GM18499 (cell line): ENCODE results near the gene RNF157.

Source experiments
- ATAC-seq: cut with Tn5 transposase; IDR thresholded peaks from one replicate; pipeline ENCODE4 v1.9.1; 2021; ENCODE audit warnings: moderate number of reproducible peaks; ENCODE audit not compliant: insufficient read depth, unreplicated experiment

RNF157 gene

GRCh38 chr17:76132574-76133338 is 107.5 kb downstream of the RNF157 start:
- no peak for ATAC-seq

GRCh38 chr17:76131692-76132573 is 108.4 kb downstream of the RNF157 start:
- no peak for ATAC-seq

- no peak for ATAC-seq
Measured at GRCh38 chr17:76131051-76131691, 109.1 kb downstream of the RNF157 start.

- ATAC-seq, result no peak
Measured at GRCh38 chr17:76130473-76130872, 109.8 kb downstream of the RNF157 start.

GRCh38 chr17:76125922-76126321 is 114.4 kb downstream of the RNF157 start:
- no peak for ATAC-seq

GRCh38 chr17:76125391-76125675 is 115.0 kb downstream of the RNF157 start:
- ATAC-seq, result no peak

- ATAC-seq, result no peak
Measured at GRCh38 chr17:76124582-76125390, 115.5 kb downstream of the RNF157 start.

- no peak for ATAC-seq
Measured at GRCh38 chr17:76123749-76124581, 116.3 kb downstream of the RNF157 start.

- ATAC-seq, result no peak
Measured at GRCh38 chr17:76123191-76123499, 117.1 kb downstream of the RNF157 start.

GRCh38 chr17:76122431-76123190 is 117.7 kb downstream of the RNF157 start:
- ATAC-seq, result no peak

- ATAC-seq, result no peak
Measured at GRCh38 chr17:76121932-76122430, 118.3 kb downstream of the RNF157 start.

GRCh38 chr17:76120658-76121008 is 119.7 kb downstream of the RNF157 start:
- no peak for ATAC-seq

- no peak for ATAC-seq
Measured at GRCh38 chr17:76119409-76120371, 120.6 kb downstream of the RNF157 start.

- ATAC-seq, result no peak
Measured at GRCh38 chr17:76115138-76115754, 125.0 kb downstream of the RNF157 start.

GRCh38 chr17:76111956-76112355 is 128.3 kb downstream of the RNF157 start:
- ATAC-seq, result no peak

- ATAC-seq, result no peak
Measured at GRCh38 chr17:76107509-76107908, 132.8 kb downstream of the RNF157 start.

- ATAC-seq, result no peak
Measured at GRCh38 chr17:76106703-76107102, 133.6 kb downstream of the RNF157 start.
